HEK293 (cell line): ENCODE results near the gene ZNF28.
"Not testable (repeated sequence)": the region's sequence is repeated elsewhere in the genome, so short reads cannot be mapped to it uniquely, and the experiment has no call there.

Source experiments
- CTCF ChIA-PET: fragments of 350-600 bp; formaldehyde crosslinking; extraction: SDS; loops from one replicate; lab custom pipeline; 2021; ENCODE audit warnings: antibody characterized with exemption; lab: Yijun Ruan, JAX
- POLR2A ChIA-PET: fragments of 300-600 bp; formaldehyde crosslinking; extraction: SDS; loops from one replicate; lab custom pipeline; 2020; ENCODE audit warnings: antibody characterized with exemption, inconsistent platforms; lab: Yijun Ruan, JAX
- H3K27ac ChIP-seq: fragments of 200-500 bp; sonication (Bioruptor generic); 2 replicates; pipeline ENCODE4 v1.5.1; 2014; ENCODE audit warnings: low read depth, low read length, control low read depth, inconsistent platforms; ENCODE audit errors: extremely low read depth
- H3K36me3 ChIP-seq, 2 experiments: fragments of 200-500 bp in 1 of 2; sonication (Bioruptor generic) in 1 of 2; 1 replicate in 1 of 2; 2 replicates in 1 of 2; pipeline ENCODE4 v1.5.1; 2014 to 2017; ENCODE audit warnings: inconsistent platforms in 2 of 2, low read length in 2 of 2; ENCODE audit not compliant: control insufficient read depth in 2 of 2, insufficient read depth in 1 of 2
- H3K4me1 ChIP-seq: fragments of 200-500 bp; sonication (Bioruptor generic); 2 replicates; pipeline ENCODE4 v1.5.1; 2014; ENCODE audit warnings: mild to moderate bottlenecking, low read length, inconsistent platforms; ENCODE audit not compliant: control insufficient read depth, insufficient read depth
- H3K4me3 ChIP-seq: 2 replicates; pipeline ENCODE4 v1.5.1; 2011; ENCODE audit warnings: low read depth, mild to moderate bottlenecking, control low read depth, low read length, moderate library complexity
- H3K9me3 ChIP-seq: fragments of 200-500 bp; sonication (Bioruptor generic); 2 replicates; pipeline ENCODE4 v1.5.1; 2014; ENCODE audit warnings: low read depth, low read length, inconsistent platforms; ENCODE audit not compliant: control insufficient read depth, insufficient read depth
- BCL11A ChIP-seq: fragments of 450-650 bp; formaldehyde crosslinking; IDR thresholded peaks from 2 replicates; pipeline ENCODE4 v1.5.1; 2016; ENCODE audit warnings: low read depth, missing biosample characterization, missing genetic modification characterization
- INSM2 ChIP-seq: fragments of 450-650 bp; formaldehyde crosslinking; IDR thresholded peaks from 2 replicates; pipeline ENCODE4 v1.5.1; 2016; ENCODE audit warnings: missing biosample characterization, missing genetic modification characterization
- SETDB1 ChIP-seq: IDR thresholded peaks from one replicate; pipeline ENCODE4 v1.6.1; 2017; ENCODE audit warnings: mild to moderate bottlenecking, low read length, moderate library complexity, mixed read lengths; ENCODE audit not compliant: insufficient read length
- SP2 ChIP-seq: fragments of 450-650 bp; formaldehyde crosslinking; IDR thresholded peaks from 2 replicates; pipeline ENCODE4 v1.5.1; 2016; ENCODE audit warnings: missing biosample characterization, missing genetic modification characterization
- SP3 ChIP-seq: fragments of 450-650 bp; formaldehyde crosslinking; IDR thresholded peaks from 2 replicates; pipeline ENCODE4 v1.5.1; 2016; ENCODE audit warnings: missing biosample characterization, missing genetic modification characterization
- ZBTB1 ChIP-seq: fragments of 450-650 bp; formaldehyde crosslinking; IDR thresholded peaks from 2 replicates; pipeline ENCODE4 v1.5.1; 2016; ENCODE audit warnings: missing biosample characterization, missing genetic modification characterization
- ZBTB20 ChIP-seq: fragments of 450-650 bp; formaldehyde crosslinking; IDR thresholded peaks from 2 replicates; pipeline ENCODE4 v1.5.1; 2016; ENCODE audit warnings: missing biosample characterization, missing genetic modification characterization
- ZNF114 ChIP-seq: fragments of 450-650 bp; formaldehyde crosslinking; IDR thresholded peaks from 2 replicates; pipeline ENCODE4 v1.5.0; 2017; ENCODE audit warnings: missing biosample characterization, missing genetic modification characterization
- ZNF239 ChIP-seq: fragments of 450-650 bp; formaldehyde crosslinking; IDR thresholded peaks from 2 replicates; pipeline ENCODE4 v1.5.1; 2016; ENCODE audit warnings: missing biosample characterization, missing genetic modification characterization
- ZNF274 ChIP-seq, 2 experiments: fragments of 200-500 bp in 1 of 2; fragments of 450-650 bp in 1 of 2; sonication (Bioruptor generic) in 1 of 2; formaldehyde crosslinking in 1 of 2; IDR thresholded peaks; 2 replicates each; pipeline versions ENCODE4 v1.5.1 to v1.6.1; 2014 to 2016; ENCODE audit warnings: borderline replicate concordance in 1 of 2, inconsistent platforms in 1 of 2, low read length in 1 of 2, missing biosample characterization in 1 of 2, missing genetic modification characterization in 1 of 2
- ZNF335 ChIP-seq: fragments of 450-650 bp; formaldehyde crosslinking; conservative IDR thresholded peaks from 2 replicates; pipeline ENCODE4 v1.5.1; 2016; ENCODE audit warnings: missing biosample characterization, missing genetic modification characterization
- ZNF341 ChIP-seq: fragments of 450-650 bp; formaldehyde crosslinking; IDR thresholded peaks from 2 replicates; pipeline ENCODE4; 2016; ENCODE audit warnings: low read depth, missing biosample characterization, missing genetic modification characterization
- ZXDB ChIP-seq: fragments of 450-650 bp; formaldehyde crosslinking; IDR thresholded peaks from 2 replicates; pipeline ENCODE4 v1.5.1; 2016; ENCODE audit warnings: missing biosample characterization, missing genetic modification characterization
- TF ChIP-seq, protein P1 (sequence below): fragments of 450-650 bp; formaldehyde crosslinking; IDR thresholded peaks from 2 replicates; pipeline ENCODE4 v1.5.1; 2016; ENCODE audit warnings: missing biosample characterization, missing genetic modification characterization, borderline replicate concordance
- TF ChIP-seq, protein P2 (sequence below): fragments of 450-650 bp; formaldehyde crosslinking; IDR thresholded peaks from 2 replicates; pipeline ENCODE4 v1.5.1; 2016; ENCODE audit warnings: missing biosample characterization, missing genetic modification characterization
- TF ChIP-seq, protein P3 (sequence below): fragments of 450-650 bp; formaldehyde crosslinking; optimal IDR thresholded peaks from 2 replicates; pipeline ENCODE3; 2016; ENCODE audit warnings: missing biosample characterization, mild to moderate bottlenecking, missing genetic modification characterization

ZNF28 gene

DNA sequence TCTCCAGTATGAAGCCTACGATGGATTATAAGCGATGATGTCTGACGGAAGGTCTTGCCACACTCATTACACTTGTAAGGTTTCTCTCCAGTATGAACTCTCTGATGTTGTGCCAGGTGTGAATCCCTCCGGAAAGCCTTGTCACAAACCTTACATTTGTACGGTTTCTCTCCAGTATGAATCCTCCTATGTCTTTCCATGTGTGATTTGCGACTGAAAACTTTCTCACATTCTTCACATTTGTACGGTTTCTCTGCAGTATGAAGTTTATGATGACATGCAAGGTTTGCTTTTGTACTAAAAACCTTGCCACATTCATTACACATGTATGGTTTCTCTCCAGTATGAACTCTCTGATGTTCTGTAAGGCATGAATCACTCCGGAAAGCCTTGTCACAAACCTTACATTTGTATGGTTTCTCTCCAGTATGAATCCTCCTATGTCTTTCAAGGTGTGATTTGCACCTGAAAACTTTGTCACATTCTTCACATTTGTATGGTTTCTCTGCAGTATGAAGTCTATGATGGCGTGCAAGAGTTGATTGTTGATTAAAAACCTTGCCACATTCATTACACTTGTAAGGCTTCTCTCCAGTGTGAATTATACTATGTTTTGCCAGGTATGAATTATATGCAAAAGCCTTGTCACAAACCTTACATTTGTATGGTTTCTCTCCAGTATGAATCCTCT lies 21.3 kb downstream of the ZNF28 start:
- H3K4me3 ChIP-seq; H3K9me3 ChIP-seq; H3K4me1 ChIP-seq; H3K27ac ChIP-seq; CTCF ChIA-PET; POLR2A ChIA-PET; TF ChIP-seq ZNF274 (IDR thresholded peaks at IDR 0.05; ENCODE audit: low read length): not testable (repeated sequence)
- peaks cover 0 to 31% of the 10 kb centered on the region in 2 experiments; a peak in 1 of 3 replicates for H3K36me3 ChIP-seq
- TF ChIP-seq SETDB1 (peak; percentile 78), ZNF274 (tag by site-specific recombination; IDR thresholded peaks at IDR 0.05; ENCODE audit: borderline replicate concordance) (peak; percentile 26; the same call in 1 of the 2 replicates)

- CTCF ChIA-PET, result no interaction called here
- Histone ChIP-seq H3K27ac (no peak overlapping the region), H3K4me3 (no peak overlapping the region), H3K4me1 (no peaks in the 10 kb centered on the region), H3K9me3 (no peaks in the 10 kb centered on the region), H3K36me3 (no peaks in the 10 kb centered on the region)
- no peak for TF ChIP-seq BCL11A
- no peak for TF ChIP-seq ZNF239
- TF ChIP-seq INSM2, result no peak
- TF ChIP-seq ZBTB1 (tag by site-specific recombination), result no peak
- no peak for TF ChIP-seq ZXDB
- TF ChIP-seq, protein P1, sequence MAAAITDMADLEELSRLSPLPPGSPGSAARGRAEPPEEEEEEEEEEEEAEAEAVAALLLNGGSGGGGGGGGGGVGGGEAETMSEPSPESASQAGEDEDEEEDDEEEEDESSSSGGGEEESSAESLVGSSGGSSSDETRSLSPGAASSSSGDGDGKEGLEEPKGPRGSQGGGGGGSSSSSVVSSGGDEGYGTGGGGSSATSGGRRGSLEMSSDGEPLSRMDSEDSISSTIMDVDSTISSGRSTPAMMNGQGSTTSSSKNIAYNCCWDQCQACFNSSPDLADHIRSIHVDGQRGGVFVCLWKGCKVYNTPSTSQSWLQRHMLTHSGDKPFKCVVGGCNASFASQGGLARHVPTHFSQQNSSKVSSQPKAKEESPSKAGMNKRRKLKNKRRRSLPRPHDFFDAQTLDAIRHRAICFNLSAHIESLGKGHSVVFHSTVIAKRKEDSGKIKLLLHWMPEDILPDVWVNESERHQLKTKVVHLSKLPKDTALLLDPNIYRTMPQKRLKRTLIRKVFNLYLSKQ (tag by site-specific recombination), result no peak
- TF ChIP-seq ZNF341, result no peak
- no peak for TF ChIP-seq ZNF114 (tag by site-specific recombination)
- TF ChIP-seq, all 188 proteins: peak for 0
- POLR2A ChIA-PET, result no interaction called here
Observed at GRCh38 chr19:52789440-52789839, 32.0 kb downstream of the ZNF28 start.

DNA sequence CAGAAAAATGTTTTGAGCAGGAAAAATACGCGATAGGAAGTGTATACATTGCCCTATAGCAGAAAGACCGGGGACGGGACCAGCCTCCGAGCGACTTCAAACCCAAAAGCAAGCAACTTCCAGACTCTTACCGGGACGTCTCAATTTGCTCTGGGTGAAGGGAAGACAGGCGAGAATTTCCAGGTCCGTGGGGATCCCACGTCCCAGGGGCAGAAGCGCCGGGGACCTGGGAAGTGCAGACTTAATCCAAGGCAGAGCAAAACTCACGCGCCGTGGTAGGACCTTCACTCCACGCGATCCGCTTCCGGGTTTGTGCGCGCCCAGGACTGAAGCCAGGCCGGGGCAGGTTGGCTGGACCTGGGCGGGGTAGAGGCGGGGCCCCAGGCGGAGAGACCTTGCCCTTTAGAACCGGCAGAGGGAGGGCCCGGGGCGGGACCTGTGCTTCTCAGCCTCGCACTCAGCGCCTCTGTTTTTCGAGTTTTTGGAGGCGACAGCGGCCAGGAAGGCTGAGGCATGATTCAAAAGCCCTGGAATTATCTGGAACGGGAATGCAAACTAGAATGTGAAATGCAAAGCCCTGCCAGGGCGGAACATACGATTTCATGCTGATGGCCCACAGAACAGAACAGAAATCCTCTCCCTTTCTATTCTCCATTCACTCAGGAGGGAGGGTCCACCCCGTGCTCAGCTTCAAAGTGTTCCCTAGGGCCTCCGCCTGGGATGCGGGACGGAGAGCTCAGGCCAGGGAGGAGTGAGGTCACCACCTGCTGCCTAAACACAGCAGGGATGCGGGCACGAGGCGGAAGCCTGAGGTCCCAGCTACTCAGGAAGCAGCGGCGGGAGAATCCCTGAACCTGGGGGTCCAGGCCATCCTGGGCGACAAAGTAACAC lies 34.7 kb downstream of the ZNF28 start, which contains the start of gene ZNF600:
Gene ZNF600, minus strand, starts transcription at position 328 of the 891 bp plus-strand sequence. CDS start 7,903 bp downstream, outside the sequence.
- H3K27ac ChIP-seq, CTCF ChIA-PET, H3K4me1 ChIP-seq, H3K9me3 ChIP-seq, H3K36me3 ChIP-seq: not testable (repeated sequence)
- TF ChIP-seq SP3 (peak; percentile 60), SP2 (tag by site-specific recombination) (peak; percentile 70), ZNF335 (tag by site-specific recombination) (0 out of 2 replicates have a peak, but pooled peaks have one; percentile 31), ZBTB20 (tag by site-specific recombination) (peak; percentile 52; the same call in 1 of the 2 replicates)
- TF ChIP-seq, protein P2, sequence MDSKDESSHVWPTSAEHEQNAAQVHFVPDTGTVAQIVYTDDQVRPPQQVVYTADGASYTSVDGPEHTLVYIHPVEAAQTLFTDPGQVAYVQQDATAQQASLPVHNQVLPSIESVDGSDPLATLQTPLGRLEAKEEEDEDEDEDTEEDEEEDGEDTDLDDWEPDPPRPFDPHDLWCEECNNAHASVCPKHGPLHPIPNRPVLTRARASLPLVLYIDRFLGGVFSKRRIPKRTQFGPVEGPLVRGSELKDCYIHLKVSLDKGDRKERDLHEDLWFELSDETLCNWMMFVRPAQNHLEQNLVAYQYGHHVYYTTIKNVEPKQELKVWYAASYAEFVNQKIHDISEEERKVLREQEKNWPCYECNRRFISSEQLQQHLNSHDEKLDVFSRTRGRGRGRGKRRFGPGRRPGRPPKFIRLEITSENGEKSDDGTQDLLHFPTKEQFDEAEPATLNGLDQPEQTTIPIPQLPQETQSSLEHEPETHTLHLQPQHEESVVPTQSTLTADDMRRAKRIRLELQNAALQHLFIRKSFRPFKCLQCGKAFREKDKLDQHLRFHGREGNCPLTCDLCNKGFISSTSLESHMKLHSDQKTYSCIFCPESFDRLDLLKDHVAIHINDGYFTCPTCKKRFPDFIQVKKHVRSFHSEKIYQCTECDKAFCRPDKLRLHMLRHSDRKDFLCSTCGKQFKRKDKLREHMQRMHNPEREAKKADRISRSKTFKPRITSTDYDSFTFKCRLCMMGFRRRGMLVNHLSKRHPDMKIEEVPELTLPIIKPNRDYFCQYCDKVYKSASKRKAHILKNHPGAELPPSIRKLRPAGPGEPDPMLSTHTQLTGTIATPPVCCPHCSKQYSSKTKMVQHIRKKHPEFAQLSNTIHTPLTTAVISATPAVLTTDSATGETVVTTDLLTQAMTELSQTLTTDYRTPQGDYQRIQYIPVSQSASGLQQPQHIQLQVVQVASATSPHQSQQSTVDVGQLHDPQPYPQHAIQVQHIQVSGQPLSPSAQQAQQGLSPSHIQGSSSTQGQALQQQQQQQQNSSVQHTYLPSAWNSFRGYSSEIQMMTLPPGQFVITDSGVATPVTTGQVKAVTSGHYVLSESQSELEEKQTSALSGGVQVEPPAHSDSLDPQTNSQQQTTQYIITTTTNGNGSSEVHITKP (tag by site-specific recombination), result peak; percentile 62
- TF ChIP-seq, protein P3, sequence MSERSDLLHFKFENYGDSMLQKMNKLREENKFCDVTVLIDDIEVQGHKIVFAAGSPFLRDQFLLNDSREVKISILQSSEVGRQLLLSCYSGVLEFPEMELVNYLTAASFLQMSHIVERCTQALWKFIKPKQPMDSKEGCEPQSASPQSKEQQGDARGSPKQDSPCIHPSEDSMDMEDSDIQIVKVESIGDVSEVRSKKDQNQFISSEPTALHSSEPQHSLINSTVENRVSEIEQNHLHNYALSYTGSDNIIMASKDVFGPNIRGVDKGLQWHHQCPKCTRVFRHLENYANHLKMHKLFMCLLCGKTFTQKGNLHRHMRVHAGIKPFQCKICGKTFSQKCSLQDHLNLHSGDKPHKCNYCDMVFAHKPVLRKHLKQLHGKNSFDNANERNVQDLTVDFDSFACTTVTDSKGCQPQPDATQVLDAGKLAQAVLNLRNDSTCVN, result peak; percentile 21
- POLR2A ChIA-PET, result interaction anchor here (0.7 kb wide), 1 partner anchor 450 kb away, joined by 8 read pairs; no protein-coding TSS in a partner anchor
- H3K4me3 ChIP-seq, result peak within 1 kb of the TSS; percentile 53
